ENCODE measurements around the gene ARVCF. TPM values are rescaled to one million over a fixed set of nuclear protein-coding genes. Genes with fewer than 3 reads are reported as not detected.

ARVCF gene
- total and polyA plus RNA-seq, 2 of the 8 experiments (the other 6 are each of a cell fraction or from before 2014, with no cell fraction given) = 31.0 to 43.2 TPM

DNA sequence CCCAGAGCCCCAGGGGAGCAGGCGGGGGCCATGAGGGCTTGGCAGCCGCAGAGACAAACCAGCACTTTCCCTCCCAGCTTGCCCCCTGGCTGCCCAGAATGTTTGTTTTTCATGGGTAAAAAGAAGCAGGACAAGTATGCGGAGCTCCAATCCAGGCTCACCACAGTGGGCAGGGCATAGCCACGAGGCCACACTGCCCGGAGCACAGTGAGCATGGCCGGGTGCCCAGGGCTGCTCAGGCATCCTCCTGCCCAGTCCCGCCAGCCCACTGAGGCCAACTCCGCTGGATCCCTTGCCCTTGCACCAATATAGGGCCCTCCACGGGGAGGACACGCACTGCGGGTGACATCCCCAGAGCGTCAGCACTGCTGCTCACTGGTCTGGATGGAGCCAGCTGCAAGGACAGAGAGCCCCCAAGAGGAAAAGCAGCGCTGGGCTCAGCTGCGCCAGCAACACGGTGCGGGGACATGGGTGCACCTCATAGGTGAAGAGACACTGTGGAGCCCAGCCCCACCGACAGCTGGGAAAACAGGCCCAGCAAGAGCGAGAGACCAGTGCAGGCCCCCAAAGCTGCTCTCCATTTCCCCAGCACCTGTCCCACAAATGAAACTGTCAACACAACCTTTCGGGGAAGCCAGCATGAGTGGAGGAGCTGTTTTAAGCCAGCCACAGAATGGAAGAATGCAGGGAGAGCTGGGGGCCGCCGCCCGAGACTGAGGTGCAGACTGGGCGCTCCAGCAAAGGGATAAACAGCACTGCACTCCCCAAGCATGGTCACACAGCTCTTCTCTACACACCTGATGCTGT, 24.8 kb downstream of the ARVCF start:
- H3K4ac ChIP-seq (replicated peaks; ENCODE audit: insufficient read length, low read depth, low read length) = no peak overlapping the region
- no peak overlapping the region for H2AFZ ChIP-seq (ENCODE audit: low read length)
- no peak overlapping the region; the same call in 1 of the 2 replicates for H2BK5ac ChIP-seq (ENCODE audit: low read depth, low read length)
- no peak overlapping the region for H3K23ac ChIP-seq (ENCODE audit: insufficient read length)
- H3K56ac ChIP-seq (replicated peaks; ENCODE audit: insufficient read length, low read depth, low read length) = no peak overlapping the region
- no peak overlapping the region for H2BK120ac ChIP-seq (replicated peaks; ENCODE audit: low read depth, low read length)
- no peak overlapping the region for H2BK12ac ChIP-seq (ENCODE audit: low read depth, low read length)
- H3K18ac ChIP-seq (ENCODE audit: extremely low read depth, low read length) = no peak overlapping the region
- no peak overlapping the region for H4K5ac ChIP-seq (ENCODE audit: insufficient read length, low read depth, low read length)
- no peak for DNase-seq (ENCODE audit: low read depth in 1 of 2, low spot score in 2 of 2)
- H3K27me3 ChIP-seq (replicated peaks in 1 of 4; ENCODE audit: control insufficient read depth in 3 of 4, extremely low read depth in 1 of 4, insufficient read depth in 3 of 4, low read length in 3 of 4) = no peaks in the 10 kb centered on the region
- no peak for FAIRE-seq
- WGBS, 2 experiments (ENCODE audit: extremely low coverage in 1 of 2, insufficient coverage in 1 of 2, insufficient read length in 1 of 2, insufficient replicate concordance in 2 of 2, low coverage in 1 of 2, low lambda C conversion rate in 2 of 2, missing lambda C conversion rate in 1 of 2) = 91% methylated on average over 23 of the region's 23 CpGs; no CpG with 5 or more reads in 1 of the 2 experiments
- no peaks in the 10 kb centered on the region for H3K36me3 ChIP-seq (ENCODE audit: control insufficient read depth in 2 of 4, insufficient read depth in 4 of 4, low read length in 3 of 4)
- H2BK20ac ChIP-seq (ENCODE audit: low read length) = no peak overlapping the region
- no peak for TF ChIP-seq POU5F1 (IDR thresholded peaks at IDR 0.05; ENCODE audit: low read depth, low read length)
- TF ChIP-seq, protein P1, sequence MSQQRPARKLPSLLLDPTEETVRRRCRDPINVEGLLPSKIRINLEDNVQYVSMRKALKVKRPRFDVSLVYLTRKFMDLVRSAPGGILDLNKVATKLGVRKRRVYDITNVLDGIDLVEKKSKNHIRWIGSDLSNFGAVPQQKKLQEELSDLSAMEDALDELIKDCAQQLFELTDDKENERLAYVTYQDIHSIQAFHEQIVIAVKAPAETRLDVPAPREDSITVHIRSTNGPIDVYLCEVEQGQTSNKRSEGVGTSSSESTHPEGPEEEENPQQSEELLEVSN (IDR thresholded peaks at IDR 0.05) = no peak
- TF ChIP-seq YY1 (IDR thresholded peaks at IDR 0.05; ENCODE audit: low read depth, low read length) = no peak
- no peak for TF ChIP-seq ATF2 (IDR thresholded peaks at IDR 0.05; ENCODE audit: low read length)
- H4K91ac ChIP-seq (replicated peaks; ENCODE audit: insufficient read length, low read length) = no peak overlapping the region
- H2BK15ac ChIP-seq (ENCODE audit: low read length) = no peak overlapping the region
- H3K27ac ChIP-seq (ENCODE audit: low read depth, low read length) = no peak overlapping the region
- no peak overlapping the region for H3K4me3 ChIP-seq (ENCODE audit: extremely low read depth in 1 of 4, insufficient read depth in 2 of 4, low read depth in 3 of 4, low read length in 4 of 4)
- ChIA-PET CTCF (ENCODE audit: partially characterized antibody) (interaction anchor here (0.6 to 5.8 kb wide), 8 partner anchors 10 to 313 kb away, joined by 3 to 50 read pairs (median 4); no protein-coding TSS in a partner anchor), POLR2A (ENCODE audit: partially characterized antibody) (interaction anchor here (0.8 to 1.8 kb wide), 5 partner anchors 12 to 120 kb away, joined by 3 to 4 read pairs (median 3); no protein-coding TSS in a partner anchor)
- H4K20me1 ChIP-seq (replicated peaks in 1 of 2; ENCODE audit: control insufficient read depth in 1 of 2, insufficient read depth in 2 of 2, low read length in 2 of 2) = peaks cover 2 to 4% of the 10 kb centered on the region in 2 experiments
- H4K8ac ChIP-seq (ENCODE audit: extremely low read depth, insufficient read depth, low read length) = no peak overlapping the region
- H3K9ac ChIP-seq (replicated peaks in 1 of 4; ENCODE audit: extremely low read depth in 1 of 4, low read depth in 3 of 4, low read length in 3 of 4) = 0 out of 7 replicates have a peak overlapping the region, but pooled peaks of 1 of the 4 experiments have one; percentile 19
- no peaks in the 10 kb centered on the region for H3K9me3 ChIP-seq (ENCODE audit: insufficient read depth in 2 of 2, low read depth in 1 of 2, low read length in 1 of 2)
- no peaks in the 10 kb centered on the region for H3K79me2 ChIP-seq (ENCODE audit: control insufficient read depth in 1 of 2, insufficient read depth in 2 of 2, low read length in 2 of 2)
- H3K79me1 ChIP-seq (ENCODE audit: low read depth, low read length) = no peaks in the 10 kb centered on the region; the same call in none of the 2 replicates
- H3K14ac ChIP-seq (ENCODE audit: insufficient read length) = no peak overlapping the region
- peaks cover 8% of the 10 kb centered on the region; the same call in 1 of the 2 replicates for H3K23me2 ChIP-seq (ENCODE audit: low read depth, low read length)
- H3K4me1 ChIP-seq (replicated peaks in 1 of 4; ENCODE audit: control insufficient read depth in 3 of 4, insufficient read depth in 4 of 4, low read length in 3 of 4) = peaks cover 0 to 9% (median 4%) of the 10 kb centered on the region in 4 experiments; a peak in 4 of 7 replicates
- H3K4me2 ChIP-seq (ENCODE audit: insufficient read depth in 1 of 2, low read depth in 2 of 2, low read length in 2 of 2) = no peak overlapping the region
- no peak overlapping the region for H2AK5ac ChIP-seq (ENCODE audit: low read depth, low read length)
